C1 segment of cervical spinal cord (tissue), 14 donors: ENCODE measurements around the gene SLC18B1.
"Not testable (repeated sequence)": the region's sequence is repeated elsewhere in the genome, so short reads cannot be mapped to it uniquely, and the experiment has no call there.

Experiments
- DNase-seq, 14 donors: peaks; one replicate each; lab custom pipeline; 2025; lab: John Stamatoyannopoulos, UW

SLC18B1 gene

DNA sequence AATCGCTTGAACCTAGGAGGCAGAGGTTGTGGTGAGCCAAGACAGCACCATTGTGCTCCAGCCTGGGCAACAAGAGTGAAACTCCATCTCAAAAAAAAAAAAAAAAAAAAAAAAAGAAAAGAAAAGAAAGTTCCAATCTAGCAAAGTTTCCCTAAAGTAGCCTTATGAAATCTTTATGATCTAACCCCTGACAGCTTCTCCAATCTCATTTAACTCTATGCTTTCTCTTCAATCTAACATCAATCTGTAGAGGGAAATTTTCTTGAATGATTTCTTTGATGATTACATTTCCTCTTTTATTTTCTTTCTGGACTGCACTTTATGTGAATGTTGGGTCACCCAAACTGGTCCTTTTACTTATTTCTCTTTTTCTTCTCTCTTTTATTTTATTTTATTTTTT lies 2.2 kb upstream of the SLC18B1 start:
- DNase-seq: no peak

DNA sequence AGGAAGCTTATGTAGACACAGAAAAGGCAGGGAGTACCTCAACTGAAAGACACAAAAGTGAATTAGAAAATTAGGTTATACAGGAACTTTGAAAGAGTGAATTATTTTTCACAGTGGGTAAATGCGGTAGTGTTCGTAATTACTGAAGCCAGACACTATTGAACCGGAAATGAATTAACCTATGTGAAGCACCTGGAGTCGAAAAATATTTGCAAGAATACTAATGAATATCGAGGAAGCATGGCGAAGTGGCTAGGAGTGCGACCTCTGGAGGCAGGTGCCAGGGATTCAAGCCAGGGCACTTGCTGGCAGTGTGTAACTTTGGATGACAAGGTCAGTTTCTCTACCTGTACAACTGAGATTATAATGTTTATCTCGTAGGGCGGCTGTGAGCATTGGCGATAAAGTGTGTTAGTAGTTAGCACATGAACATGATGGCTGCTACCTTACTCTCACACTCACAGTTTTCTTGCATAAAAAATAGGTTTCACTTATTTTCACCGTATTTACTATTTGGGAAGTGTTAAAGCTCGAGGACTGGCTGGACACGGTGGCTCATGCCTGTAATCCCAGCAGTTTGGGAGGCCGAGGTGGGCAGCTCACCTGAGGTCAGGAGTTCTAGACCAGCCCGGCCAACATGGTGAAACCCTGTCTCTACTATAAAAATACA lies 567 bp upstream of the SLC18B1 start:
- DNase-seq: peak in 9 of 14 donors; percentile 9 to 57 (median 21)

GRCh38 chr6:132795461-132795860 lies 3.0 kb downstream of the SLC18B1 start:
- DNase-seq: no peak

DNA sequence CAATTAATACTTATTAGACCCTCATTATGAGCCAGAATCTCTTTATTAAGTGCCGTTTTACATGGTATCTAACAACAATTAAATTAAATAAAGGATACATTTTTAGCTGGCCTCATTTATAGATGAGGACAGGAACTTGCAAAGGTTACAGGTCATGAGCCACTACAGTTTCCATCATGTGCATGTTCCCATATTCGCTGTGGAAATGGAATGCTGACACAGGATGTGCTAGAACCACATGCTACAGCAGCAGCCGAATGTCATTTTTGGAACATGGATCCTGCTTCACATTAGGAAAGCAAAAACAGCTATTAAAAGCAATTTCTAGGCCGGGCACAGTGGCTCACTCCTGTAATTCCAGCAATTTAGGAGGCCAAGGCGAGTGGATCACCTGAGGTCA lies 5.9 kb downstream of the SLC18B1 start:
- DNase-seq: no peak

- DNase-seq: no peak
Observed at GRCh38 chr6:132790450-132790849, 8.0 kb downstream of the SLC18B1 start.

- no peak for DNase-seq
Observed at GRCh38 chr6:132789396-132789776, 9.1 kb downstream of the SLC18B1 start.

- DNase-seq: peak in 3 of 14 donors; percentile 10 to 39 (median 11)
Observed at GRCh38 chr6:132788658-132789395, 9.6 kb downstream of the SLC18B1 start.

DNA sequence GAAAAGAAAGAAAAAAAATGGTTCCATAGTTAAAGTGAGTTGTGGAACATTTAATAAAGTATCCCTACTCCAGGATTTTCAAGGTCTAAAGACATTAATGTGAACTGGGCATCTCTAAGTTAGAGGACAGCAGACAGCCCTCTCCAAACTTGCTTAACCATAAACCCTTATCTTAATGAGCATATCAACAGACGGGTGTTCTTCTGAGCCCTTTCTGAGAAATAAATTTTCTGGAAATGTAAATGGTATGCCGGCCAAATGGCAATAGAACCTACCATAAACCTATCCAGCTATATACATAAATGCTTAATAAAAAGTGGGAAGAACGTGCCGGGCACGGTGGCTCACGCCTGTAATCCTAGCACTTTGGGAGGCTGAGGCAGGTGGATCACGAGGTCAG lies 12.5 kb downstream of the SLC18B1 start:
- DNase-seq: no peak

DNA sequence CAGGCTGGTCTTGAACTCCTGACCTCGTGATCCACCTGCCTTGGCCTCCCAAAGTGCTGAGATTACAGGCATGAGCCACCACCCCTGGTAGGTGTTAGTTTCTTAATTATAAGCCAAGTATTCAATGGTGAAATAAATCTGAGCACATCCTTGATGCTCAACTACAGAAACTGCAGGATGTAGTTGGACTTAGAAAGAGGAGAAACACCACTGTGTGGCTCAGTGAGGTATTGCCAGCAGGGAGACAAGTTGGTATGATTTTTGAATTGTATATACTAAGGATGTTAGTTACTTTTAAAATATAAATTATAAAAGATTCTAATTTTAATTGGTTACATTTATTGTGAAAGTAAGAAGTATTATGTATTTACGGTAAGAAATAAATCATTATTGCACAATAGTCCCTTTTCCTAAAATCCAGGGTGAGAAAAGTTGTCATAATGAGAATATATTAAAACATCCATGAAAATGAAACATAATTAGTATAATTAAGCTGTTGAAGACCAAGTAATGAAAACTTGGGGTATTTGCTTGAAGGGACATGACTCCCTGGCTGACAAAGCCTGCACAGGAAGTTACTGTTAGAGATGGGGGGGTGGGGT lies 17.6 kb downstream of the SLC18B1 start:
- DNase-seq: no peak

GRCh38 chr6:132777881-132778280 lies 20.6 kb downstream of the SLC18B1 start:
- DNase-seq: not testable (repeated sequence)

DNA sequence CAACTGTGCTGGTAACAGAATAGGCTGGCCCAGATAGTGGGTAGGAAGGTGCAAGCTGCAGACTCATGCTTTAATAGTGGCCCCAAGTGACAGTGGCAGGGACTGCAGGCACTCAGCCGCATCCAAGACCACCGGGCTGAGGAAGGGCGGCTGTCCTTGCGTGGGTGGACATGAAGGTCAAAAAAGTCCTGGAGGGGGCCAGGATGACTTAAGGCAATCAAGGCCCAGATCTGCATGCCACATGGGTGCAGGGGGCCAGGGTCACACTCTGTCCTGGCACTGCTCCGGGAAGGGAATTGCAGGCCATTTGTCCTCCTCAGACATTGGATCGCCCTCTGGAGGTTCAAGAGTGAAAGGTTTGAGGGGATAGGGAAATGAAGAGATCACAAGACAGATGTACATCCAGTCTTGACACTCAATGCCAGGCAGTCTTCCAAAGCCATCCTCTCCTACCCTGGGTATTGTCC lies 30.4 kb downstream of the SLC18B1 start:
- peak in 6 of 14 donors; percentile 3 to 44 (median 10) for DNase-seq

GRCh38 chr6:132765560-132765959 lies 32.9 kb downstream of the SLC18B1 start:
- no peak for DNase-seq

GRCh38 chr6:132764370-132764769 lies 34.1 kb downstream of the SLC18B1 start:
- DNase-seq: peak in 1 of 14 donors; percentile 36

GRCh38 chr6:132763269-132763668 lies 35.2 kb downstream of the SLC18B1 start:
- DNase-seq: peak in 2 of 14 donors; percentile 2 to 5

- no peak for DNase-seq
Observed at GRCh38 chr6:132760256-132760655, 38.2 kb downstream of the SLC18B1 start.

- no peak for DNase-seq
Observed at GRCh38 chr6:132758689-132759088, 39.7 kb downstream of the SLC18B1 start.

GRCh38 chr6:132752255-132752654 lies 46.2 kb downstream of the SLC18B1 start:
- no peak for DNase-seq

DNA sequence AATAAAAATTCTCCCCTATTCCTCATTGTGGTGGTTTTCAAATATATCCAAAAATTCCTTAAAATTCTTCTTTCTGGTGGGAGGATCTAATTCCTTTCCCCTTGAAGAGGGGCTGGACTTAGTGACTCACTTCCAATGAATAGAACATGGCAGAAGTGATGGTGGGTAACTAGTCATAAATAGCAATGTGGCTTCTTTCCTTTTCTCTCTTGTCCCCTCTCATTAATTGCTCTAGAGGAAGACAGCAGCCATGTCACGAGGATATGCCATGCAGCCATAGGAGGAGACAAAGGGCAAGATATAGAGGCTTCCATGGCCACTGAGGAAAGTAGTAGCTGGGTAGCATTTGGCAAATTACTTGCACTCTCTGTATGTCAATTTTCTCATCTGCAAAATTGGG lies 46.6 kb downstream of the SLC18B1 start:
- no peak for DNase-seq

DNA sequence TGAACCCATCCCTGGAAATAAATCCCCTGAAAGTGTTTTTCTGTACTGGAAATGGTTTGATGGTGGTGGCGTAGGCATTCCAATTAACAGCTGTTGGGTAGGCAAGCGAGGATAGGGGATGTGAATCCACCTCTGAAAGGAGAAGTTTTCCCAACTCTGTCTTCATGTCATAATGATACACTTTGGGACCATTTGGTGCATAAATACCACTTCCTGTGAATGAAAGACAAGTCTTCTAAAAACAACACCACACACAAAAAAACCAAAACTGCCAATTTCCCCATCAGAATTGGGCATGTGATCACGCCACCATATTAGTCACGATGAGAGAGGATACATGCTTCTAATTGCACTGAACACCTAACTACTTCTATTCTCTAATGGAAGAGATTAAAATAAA lies 47.1 kb downstream of the SLC18B1 start:
- DNase-seq: no peak

DNA sequence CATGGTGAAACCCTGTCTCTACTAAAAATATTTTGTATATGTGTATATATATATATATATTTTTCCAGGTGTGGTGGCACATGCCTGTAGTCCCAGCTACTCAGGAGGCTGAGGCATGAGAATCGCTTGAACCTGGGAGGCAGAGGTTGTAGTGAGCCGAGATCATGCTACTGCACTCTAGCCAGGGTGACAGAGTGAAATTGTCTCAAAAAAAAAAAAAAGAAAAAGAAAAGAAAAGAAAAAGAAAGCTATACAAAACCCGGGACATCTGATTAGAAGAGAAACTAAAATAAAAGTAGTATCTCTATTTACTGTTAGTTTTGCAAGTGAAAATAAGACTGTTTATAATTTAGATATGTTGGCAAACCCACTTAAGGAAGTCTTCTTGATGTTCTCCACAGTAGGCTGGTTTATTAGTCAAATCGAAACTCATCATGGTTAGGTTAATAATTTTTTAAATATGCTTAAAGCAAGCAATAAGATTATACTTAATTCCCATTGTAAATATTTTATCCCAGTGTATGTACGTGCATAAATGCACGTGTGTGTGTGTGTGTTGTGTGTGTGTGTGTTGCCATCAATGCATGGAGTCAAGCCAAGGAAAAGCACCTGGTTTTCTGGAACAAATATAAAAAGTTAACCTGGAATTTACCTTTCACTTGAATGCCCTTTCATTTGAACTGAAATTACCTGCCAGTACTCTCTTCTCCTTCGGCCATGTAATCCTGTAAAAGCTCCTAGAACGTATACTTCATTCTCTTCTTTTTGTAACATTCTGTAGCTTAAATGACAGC lies 47.8 kb downstream of the SLC18B1 start:
- no peak for DNase-seq

- DNase-seq: no peak
Observed at GRCh38 chr6:132749111-132749510, 49.3 kb downstream of the SLC18B1 start.

DNA sequence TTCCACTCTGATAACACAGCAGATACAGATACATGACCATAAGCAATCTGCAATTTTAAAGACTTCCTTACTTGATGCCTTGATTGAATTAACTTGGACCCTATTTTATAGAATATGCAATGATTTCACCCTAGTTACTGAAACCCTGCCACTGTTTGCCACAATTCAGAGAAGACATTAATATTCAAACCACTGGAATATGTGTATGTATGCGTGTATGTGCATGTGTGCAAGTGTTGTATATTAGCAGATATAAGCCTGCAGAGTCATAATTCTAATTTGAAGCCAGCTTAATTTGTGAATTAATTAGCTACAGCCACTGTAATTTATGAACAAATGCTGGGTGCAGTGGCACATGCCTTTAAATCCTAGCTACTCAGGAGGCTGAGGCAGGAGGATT lies 50.0 kb downstream of the SLC18B1 start:
- no peak for DNase-seq
